ENCODE measurements around the gene SYNE1. TPM values are rescaled to one million over a fixed set of nuclear protein-coding genes. Genes with fewer than 3 reads are reported as not detected.
A peak's percentile ranks its signal among the peaks of the same experiment; 100 is the strongest.

Gene SYNE1
- total RNA-seq, 3 donors from 2014 or later = 16.8 to 78.6 (median 22.3) TPM

DNA sequence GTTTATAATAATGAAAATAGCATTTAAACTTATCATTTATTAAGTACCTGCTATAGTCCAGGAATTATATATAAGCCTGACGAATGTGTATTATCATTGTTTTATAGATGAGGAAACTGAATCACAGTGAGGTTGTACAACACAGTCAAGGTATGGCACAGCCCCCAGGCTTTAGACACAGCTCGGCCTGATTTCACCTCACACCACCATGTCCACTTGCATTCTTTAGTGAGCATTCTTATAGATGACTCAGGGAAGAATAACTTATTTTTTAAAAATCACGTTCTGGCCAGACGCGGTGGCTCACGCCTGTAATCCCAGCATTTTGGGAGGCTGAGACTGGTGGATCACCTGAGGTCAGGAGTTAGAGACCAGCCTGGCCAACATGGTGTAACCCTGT lies 289.0 kb downstream of the SYNE1 start:
- H3K36me3 ChIP-seq (ENCODE audit: low read depth) = no peaks in the 10 kb centered on the region
- intact Hi-C loops (cut with DNase I, micrococcal nuclease) = no loop called here
- H3K4me1 ChIP-seq (ENCODE audit: low read depth) = no peaks in the 10 kb centered on the region
- no peak overlapping the region for H3K4me3 ChIP-seq
- ATAC-seq = no peak
- TF ChIP-seq, protein P1, sequence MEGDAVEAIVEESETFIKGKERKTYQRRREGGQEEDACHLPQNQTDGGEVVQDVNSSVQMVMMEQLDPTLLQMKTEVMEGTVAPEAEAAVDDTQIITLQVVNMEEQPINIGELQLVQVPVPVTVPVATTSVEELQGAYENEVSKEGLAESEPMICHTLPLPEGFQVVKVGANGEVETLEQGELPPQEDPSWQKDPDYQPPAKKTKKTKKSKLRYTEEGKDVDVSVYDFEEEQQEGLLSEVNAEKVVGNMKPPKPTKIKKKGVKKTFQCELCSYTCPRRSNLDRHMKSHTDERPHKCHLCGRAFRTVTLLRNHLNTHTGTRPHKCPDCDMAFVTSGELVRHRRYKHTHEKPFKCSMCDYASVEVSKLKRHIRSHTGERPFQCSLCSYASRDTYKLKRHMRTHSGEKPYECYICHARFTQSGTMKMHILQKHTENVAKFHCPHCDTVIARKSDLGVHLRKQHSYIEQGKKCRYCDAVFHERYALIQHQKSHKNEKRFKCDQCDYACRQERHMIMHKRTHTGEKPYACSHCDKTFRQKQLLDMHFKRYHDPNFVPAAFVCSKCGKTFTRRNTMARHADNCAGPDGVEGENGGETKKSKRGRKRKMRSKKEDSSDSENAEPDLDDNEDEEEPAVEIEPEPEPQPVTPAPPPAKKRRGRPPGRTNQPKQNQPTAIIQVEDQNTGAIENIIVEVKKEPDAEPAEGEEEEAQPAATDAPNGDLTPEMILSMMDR (IDR thresholded peaks at IDR 0.05) = no peak
- DNase-seq = no peak
- no peaks in the 10 kb centered on the region for H3K9me3 ChIP-seq

DNA sequence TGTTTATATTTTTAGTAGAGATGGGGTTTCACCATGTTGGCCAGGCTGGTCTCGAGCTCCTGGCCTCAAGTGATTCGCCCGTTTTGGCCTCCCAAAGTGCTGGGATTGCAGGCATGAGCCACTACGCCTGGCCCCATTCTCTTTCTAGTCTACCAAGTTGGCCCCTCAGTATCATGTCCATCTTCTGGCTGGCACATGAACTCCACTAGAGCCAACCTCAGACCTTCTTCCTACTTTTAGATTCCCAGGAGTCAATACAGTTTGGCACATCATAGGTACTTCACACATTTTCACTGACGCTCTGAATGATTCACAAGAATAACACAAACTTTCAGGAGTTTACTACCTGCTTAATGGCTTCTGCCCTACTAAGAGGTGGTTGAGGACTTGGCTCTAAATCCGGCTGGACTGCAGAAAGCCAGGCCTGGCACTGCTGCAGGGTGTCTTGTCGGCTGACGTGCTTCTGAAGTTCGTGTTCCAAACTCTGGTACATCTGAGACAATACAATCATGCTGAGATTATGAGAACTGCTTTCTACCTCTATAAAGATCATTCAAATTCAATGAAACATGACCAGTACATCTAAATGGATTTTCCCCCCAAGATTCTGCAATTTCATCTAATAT lies 293.3 kb downstream of the SYNE1 start:
- intact Hi-C loops (cut with DNase I, micrococcal nuclease) = no loop called here
- ATAC-seq (no peak), DNase-seq (no peak)
- Histone ChIP-seq H3K36me3 (ENCODE audit: low read depth) (no peaks in the 10 kb centered on the region), H3K4me3 (no peak overlapping the region), H3K4me1 (ENCODE audit: low read depth) (no peaks in the 10 kb centered on the region), H3K9me3 (no peaks in the 10 kb centered on the region)
- TF ChIP-seq, protein P1 (IDR thresholded peaks at IDR 0.05) = no peak

DNA sequence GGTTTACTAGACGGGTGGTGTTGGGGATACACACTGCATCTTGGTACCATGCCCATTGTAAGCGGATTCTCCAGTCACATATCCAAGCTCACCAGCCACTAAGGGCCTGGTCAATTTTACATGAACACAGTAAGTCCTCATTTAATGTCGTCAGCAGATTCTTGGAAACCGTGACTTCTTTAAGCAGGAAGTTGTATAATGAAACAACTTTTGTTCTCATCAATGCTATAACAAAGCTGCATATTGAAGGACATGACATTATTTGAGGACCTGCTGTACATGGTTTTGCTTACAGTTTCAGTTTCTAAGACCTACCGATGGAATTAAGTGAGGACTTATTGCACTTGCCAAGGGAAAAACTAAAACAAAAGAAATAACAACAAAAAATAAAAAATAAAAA lies 295.6 kb downstream of the SYNE1 start:
- Histone ChIP-seq H3K4me3 (no peak overlapping the region), H3K36me3 (ENCODE audit: low read depth) (no peaks in the 10 kb centered on the region), H3K4me1 (ENCODE audit: low read depth) (no peaks in the 10 kb centered on the region), H3K9me3 (no peaks in the 10 kb centered on the region)
- TF ChIP-seq, protein P1 (IDR thresholded peaks at IDR 0.05) = no peak
- intact Hi-C loops (cut with DNase I, micrococcal nuclease) = no loop called here
- DNase-seq (no peak), ATAC-seq (no peak)

DNA sequence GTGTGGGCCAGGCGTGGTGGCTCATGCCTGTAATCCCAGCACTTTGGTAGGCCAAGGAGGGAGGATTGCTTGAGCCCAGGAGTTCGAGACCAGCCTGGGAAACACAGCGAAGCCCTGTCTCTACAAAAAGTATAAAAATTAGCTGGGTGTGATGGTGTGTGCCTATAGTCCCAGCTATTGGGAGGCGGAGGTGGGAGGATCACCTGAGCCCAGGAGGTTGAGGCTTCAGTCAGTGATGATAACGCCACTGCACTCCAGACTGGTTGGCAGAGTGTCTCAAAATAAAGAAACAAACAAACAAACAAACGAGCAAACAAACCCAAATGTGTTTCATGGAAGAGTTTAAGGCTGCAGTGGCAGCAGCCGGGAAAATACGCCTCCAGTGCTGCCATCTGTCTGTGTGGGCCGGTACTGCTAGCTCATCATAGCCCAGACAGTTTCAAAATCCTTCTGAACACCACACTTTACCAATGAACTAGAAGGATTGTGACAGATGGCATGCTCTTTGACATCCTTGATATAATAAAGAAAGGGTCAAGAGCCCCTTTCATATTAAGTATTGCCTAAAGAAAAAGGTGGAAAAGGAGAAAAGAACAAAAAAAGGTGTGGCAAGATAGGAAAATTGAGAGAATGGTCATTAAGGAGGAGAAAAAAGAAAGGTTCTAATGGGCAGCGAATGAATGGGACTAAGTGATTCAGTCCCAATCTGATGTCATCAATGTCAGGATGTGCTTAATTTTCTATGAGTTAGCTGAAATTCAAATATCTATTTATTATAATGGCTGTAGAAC lies 298.6 kb downstream of the SYNE1 start:
- intact Hi-C loops (cut with DNase I, micrococcal nuclease) = no loop called here
- Histone ChIP-seq H3K36me3 (ENCODE audit: low read depth) (no peaks in the 10 kb centered on the region), H3K4me3 (no peak overlapping the region), H3K9me3 (no peaks in the 10 kb centered on the region), H3K4me1 (ENCODE audit: low read depth) (no peaks in the 10 kb centered on the region)
- peak in 2 of 3 donors; percentile 68 to 73 for DNase-seq
- ATAC-seq = peak; percentile 80
- TF ChIP-seq, protein P1 (IDR thresholded peaks at IDR 0.05) = peak; percentile 84

DNA sequence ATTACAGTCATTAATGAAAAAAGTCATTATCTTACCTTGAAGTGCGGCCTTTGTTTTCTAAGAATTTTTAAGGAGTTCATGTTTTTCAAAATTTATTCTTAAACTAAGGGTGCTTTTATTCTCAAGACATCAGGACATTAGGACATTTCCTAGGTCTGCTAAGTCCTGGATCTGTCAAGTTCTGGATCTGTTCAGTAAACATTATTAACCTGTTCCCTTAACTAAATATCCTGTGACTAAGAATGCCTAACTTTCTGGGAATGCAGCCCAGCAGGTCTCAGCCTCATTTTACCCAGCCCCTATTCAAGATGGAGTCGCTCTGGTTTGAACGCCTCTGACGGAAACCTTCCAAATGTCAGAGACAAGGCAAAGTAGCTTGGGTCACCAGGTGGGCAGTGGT lies 302.6 kb downstream of the SYNE1 start:
- ATAC-seq (no peak), DNase-seq (no peak)
- Histone ChIP-seq H3K9me3 (no peaks in the 10 kb centered on the region), H3K36me3 (ENCODE audit: low read depth) (no peaks in the 10 kb centered on the region), H3K4me1 (ENCODE audit: low read depth) (no peaks in the 10 kb centered on the region), H3K4me3 (no peak overlapping the region)
- TF ChIP-seq, protein P1 (IDR thresholded peaks at IDR 0.05) = no peak
- intact Hi-C loops (cut with DNase I, micrococcal nuclease) = no loop called here
